Retinal pigment epithelial cell (primary cell): Measurements from ENCODE around the gene TOR2A.

Source experiments
- DNase-seq: peaks from one replicate; pipeline ENCODE4 v3.0.0-alpha.2; 2010; ENCODE audit warnings: low read depth
- H3K4me3 ChIP-seq: 2 replicates; pipeline ENCODE4 v1.5.1; 2011; ENCODE audit warnings: mild to moderate bottlenecking, low read length, control low read depth, moderate library complexity
- CTCF ChIP-seq: conservative IDR thresholded peaks from 2 replicates; pipeline ENCODE4 v1.5.1; 2011; ENCODE audit warnings: low read depth, low read length, control low read depth, inconsistent platforms

The TOR2A gene

DNA sequence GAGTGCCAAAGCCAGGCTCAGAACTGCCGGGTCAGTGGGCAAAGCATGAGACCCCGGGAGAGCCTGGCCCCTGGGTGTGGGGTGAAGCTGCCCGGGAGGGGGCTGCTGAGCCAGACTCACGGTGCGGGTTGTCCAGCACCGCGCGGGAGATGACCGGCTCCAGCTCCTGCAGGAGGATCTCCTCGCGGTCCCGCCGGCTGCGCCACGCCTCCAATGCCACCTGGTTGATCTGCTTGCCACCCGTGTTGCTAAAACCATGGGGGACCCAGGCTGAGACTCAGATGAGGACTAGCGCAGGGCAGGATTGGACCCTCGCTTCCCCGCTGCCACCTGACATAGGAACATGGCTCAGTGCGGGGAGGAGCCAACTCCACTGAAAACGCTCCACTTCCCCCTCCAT lies 2.6 kb downstream of the TOR2A start:
- no peak for TF ChIP-seq CTCF
- H3K4me3 ChIP-seq, result no peak overlapping the region
- DNase-seq, result no peak

- no peak overlapping the region for H3K4me3 ChIP-seq
- no peak for DNase-seq
- TF ChIP-seq CTCF, result no peak
These were observed 3.2 kb downstream of the TOR2A start for GRCh38 chr9:127731938-127732337.

DNA sequence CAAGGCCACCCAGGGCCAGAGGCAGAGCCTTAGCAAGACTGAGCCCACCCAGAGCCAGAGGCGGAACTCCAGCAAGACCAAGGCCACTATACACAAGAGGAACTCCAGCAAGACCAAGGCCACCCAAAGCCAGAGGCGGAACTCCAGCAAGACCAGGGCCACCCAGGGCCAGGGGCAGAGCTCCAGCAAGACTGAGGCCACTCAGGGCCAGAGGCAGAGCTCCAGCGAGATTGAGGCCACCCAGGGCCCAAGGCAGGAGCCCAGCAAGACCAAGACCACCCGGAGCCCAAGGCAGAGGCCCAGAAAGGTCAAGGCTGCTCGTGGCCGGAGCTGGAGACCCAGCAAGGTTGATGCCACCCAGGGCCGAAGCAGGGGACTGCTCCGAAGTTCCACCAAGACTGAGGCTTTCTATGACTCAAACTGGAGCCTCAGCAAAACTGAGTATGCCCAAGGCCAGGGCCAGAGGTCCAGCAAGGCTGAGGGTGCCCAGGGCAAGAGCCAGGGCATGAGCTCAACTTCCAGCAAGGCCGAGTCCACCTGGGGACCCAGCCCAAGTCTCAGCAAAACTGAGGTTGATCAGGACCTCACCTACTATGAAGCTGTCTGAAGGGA lies 4.2 kb downstream of the TOR2A start:
- no peak for DNase-seq
- no peak overlapping the region for H3K4me3 ChIP-seq
- TF ChIP-seq CTCF, result no peak

- no peak overlapping the region for H3K4me3 ChIP-seq
- DNase-seq, result no peak
- no peak for TF ChIP-seq CTCF
These were observed 4.8 kb downstream of the TOR2A start for GRCh38 chr9:127730262-127730661.

DNA sequence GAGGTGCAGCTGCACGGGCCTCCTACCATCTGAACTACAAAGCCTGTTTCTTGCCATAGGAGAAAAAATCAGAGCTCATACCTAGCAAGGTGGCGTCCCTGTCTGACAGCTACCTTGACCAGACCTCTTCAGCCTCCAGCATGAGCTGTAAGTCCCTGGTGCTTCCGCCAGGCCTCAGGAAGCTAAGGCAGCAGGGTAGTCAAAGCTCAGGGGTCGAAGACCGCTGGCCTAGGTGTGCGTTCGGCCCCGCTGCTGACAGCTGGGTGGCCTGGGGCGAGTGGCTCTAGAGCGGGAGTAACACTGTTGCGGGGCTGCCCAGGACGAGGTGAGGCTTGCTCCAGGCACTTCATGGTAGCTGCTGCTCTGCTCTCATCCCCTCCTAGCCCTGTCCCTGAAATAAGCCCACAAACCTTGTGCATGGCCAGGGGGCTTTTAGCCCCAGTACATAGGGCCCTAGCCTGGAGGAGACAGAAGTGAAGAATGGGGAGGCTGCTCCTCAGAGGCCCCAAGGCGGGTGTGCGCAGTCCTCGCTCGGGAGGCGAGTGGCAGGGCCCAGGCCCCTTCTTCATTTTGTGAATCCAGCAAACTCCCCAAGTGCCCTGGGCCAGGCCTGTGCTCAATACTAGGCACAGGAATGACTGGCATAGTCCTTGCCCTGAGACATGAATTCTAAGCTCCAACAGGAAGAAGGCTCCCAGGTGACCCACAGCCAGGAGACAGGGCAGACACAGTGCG lies 5.4 kb downstream of the TOR2A start:
- DNase-seq, result no peak
- TF ChIP-seq CTCF, result no peak

DNA sequence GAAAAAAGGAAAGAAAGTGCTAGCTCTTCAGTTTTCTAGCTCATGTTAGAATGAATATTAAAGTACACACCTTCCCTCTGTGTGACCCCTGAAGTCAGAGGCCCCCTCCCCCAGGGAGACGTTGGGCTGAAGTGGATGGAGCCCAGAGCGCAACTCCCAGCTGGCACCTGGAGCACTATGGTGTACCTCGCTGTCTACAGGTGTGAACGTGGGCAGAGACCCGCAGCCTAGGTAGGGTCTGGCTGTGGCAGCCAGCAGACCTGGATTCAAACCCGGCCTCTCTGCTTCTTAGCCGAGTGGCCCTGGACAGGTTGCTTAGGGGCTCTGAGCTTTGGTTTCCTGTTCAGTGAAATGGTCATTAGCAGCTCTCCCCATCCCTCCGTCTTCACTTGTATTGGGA lies 6.3 kb downstream of the TOR2A start:
- no peak for TF ChIP-seq CTCF
- no peak for DNase-seq
- no peak overlapping the region for H3K4me3 ChIP-seq

More for the DNA sequence above, 5.4 kb downstream of the TOR2A start:
- no peak overlapping the region for H3K4me3 ChIP-seq

- no peak for TF ChIP-seq CTCF
- H3K4me3 ChIP-seq, result no peak overlapping the region
- DNase-seq, result no peak
These were observed 8.2 kb downstream of the TOR2A start for GRCh38 chr9:127726871-127727270.
